H1 (cell line): Measurements from ENCODE around the gene TCF25. TPM values are rescaled to one million over a fixed set of nuclear protein-coding genes. Genes with fewer than 3 reads are reported as not detected.

Source experiments
- BACH1 ChIP-seq: IDR thresholded peaks from 2 replicates; pipeline ENCODE4 v1.6.1; 2012; ENCODE audit warnings: low read length, improper control_type of control experiment
- EZH2 ChIP-seq: fragments of 200-600 bp; sonication (generic); IDR thresholded peaks from 2 replicates; pipeline ENCODE4 v1.7.1; 2012; ENCODE audit warnings: low read depth, mild to moderate bottlenecking, moderate library complexity, low read length, inconsistent platforms; ENCODE audit not compliant: severe bottlenecking
- HDAC6 ChIP-seq: IDR thresholded peaks from one replicate; pipeline ENCODE4 v1.7.1; 2012; ENCODE audit warnings: low read depth, mild to moderate bottlenecking, inconsistent platforms, low read length, moderate library complexity
- KDM5A ChIP-seq: fragments of 200-600 bp; IDR thresholded peaks from 2 replicates; pipeline ENCODE4 v1.7.1; 2012; ENCODE audit warnings: mild to moderate bottlenecking, low read length, inconsistent platforms, mixed read lengths
- SIX5 ChIP-seq: IDR thresholded peaks from 2 replicates; pipeline ENCODE4 v1.6.1; 2011; ENCODE audit warnings: mild to moderate bottlenecking, low read depth, low read length
- TEAD4 ChIP-seq: IDR thresholded peaks from 2 replicates; pipeline ENCODE4 v1.6.1; 2012; ENCODE audit warnings: low read depth, low read length, inconsistent platforms, mixed read lengths
- YY1 ChIP-seq: IDR thresholded peaks from 2 replicates; pipeline ENCODE4 v1.6.1; 2011; ENCODE audit warnings: low read depth, mild to moderate bottlenecking, low read length
- polyA plus RNA-seq, 7 experiments: library from polyadenylated mRNA; depleted of rRNA in 3 of 7; stranded (reverse) in 5 of 7; unstranded in 2 of 7; fragments of >200 nt in 5 of 7; fragments of 200-250 nt in 2 of 7; gene quantifications; 1 replicate in 5 of 7; 2 replicates in 1 of 7; 4 replicates in 1 of 7; pipeline versions ENCODE4 v1.2.1 to v1.2.3, GENCODE V29; 2011 to 2013; ENCODE audit warnings: missing spikeins in 2 of 7, mixed read lengths in 2 of 7
- total RNA-seq: library from RNA; stranded (reverse); fragmentation: NEBNext Ultra II Directional; extraction: Animal tissue kit (Norgen Biotek cat#: 25700); gene quantifications from 2 replicates; pipeline ENCODE4 v1.2.1, GENCODE V29; 2021
- TF ChIP-seq, protein P1 (sequence below): fragments of 300-600 bp; sonication (generic); IDR thresholded peaks from 2 replicates; pipeline ENCODE4 v1.7.1; 2012; ENCODE audit warnings: low read length, moderate library complexity, mild to moderate bottlenecking, inconsistent platforms; ENCODE audit not compliant: insufficient replicate concordance

Gene TCF25
- total and polyA plus RNA-seq, 2 of the 8 experiments (the other 6 are each of a cell fraction or from before 2014, with no cell fraction given): 78.1 to 102 TPM

DNA sequence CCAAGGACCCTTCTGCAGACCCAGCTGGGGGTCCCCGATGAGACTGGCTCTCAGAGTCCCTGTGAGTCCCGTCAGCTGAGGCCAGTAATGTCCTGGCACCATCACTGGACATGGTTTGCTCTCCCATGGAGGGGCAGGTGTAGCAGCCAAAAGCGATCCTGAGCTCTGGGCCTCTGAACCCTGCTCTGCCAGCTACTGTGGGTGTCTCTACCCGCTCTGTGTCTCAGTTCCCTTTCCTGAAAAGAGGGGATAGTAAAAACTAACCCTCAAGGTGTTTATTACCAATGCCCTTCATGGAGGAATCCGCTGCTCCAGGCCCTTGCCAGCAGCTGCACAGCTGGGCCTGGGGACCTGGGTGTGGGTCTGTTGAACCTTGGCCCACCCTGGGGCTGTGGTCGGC, 58.6 kb downstream of the TCF25 start (continued):
- TF ChIP-seq, protein P1, sequence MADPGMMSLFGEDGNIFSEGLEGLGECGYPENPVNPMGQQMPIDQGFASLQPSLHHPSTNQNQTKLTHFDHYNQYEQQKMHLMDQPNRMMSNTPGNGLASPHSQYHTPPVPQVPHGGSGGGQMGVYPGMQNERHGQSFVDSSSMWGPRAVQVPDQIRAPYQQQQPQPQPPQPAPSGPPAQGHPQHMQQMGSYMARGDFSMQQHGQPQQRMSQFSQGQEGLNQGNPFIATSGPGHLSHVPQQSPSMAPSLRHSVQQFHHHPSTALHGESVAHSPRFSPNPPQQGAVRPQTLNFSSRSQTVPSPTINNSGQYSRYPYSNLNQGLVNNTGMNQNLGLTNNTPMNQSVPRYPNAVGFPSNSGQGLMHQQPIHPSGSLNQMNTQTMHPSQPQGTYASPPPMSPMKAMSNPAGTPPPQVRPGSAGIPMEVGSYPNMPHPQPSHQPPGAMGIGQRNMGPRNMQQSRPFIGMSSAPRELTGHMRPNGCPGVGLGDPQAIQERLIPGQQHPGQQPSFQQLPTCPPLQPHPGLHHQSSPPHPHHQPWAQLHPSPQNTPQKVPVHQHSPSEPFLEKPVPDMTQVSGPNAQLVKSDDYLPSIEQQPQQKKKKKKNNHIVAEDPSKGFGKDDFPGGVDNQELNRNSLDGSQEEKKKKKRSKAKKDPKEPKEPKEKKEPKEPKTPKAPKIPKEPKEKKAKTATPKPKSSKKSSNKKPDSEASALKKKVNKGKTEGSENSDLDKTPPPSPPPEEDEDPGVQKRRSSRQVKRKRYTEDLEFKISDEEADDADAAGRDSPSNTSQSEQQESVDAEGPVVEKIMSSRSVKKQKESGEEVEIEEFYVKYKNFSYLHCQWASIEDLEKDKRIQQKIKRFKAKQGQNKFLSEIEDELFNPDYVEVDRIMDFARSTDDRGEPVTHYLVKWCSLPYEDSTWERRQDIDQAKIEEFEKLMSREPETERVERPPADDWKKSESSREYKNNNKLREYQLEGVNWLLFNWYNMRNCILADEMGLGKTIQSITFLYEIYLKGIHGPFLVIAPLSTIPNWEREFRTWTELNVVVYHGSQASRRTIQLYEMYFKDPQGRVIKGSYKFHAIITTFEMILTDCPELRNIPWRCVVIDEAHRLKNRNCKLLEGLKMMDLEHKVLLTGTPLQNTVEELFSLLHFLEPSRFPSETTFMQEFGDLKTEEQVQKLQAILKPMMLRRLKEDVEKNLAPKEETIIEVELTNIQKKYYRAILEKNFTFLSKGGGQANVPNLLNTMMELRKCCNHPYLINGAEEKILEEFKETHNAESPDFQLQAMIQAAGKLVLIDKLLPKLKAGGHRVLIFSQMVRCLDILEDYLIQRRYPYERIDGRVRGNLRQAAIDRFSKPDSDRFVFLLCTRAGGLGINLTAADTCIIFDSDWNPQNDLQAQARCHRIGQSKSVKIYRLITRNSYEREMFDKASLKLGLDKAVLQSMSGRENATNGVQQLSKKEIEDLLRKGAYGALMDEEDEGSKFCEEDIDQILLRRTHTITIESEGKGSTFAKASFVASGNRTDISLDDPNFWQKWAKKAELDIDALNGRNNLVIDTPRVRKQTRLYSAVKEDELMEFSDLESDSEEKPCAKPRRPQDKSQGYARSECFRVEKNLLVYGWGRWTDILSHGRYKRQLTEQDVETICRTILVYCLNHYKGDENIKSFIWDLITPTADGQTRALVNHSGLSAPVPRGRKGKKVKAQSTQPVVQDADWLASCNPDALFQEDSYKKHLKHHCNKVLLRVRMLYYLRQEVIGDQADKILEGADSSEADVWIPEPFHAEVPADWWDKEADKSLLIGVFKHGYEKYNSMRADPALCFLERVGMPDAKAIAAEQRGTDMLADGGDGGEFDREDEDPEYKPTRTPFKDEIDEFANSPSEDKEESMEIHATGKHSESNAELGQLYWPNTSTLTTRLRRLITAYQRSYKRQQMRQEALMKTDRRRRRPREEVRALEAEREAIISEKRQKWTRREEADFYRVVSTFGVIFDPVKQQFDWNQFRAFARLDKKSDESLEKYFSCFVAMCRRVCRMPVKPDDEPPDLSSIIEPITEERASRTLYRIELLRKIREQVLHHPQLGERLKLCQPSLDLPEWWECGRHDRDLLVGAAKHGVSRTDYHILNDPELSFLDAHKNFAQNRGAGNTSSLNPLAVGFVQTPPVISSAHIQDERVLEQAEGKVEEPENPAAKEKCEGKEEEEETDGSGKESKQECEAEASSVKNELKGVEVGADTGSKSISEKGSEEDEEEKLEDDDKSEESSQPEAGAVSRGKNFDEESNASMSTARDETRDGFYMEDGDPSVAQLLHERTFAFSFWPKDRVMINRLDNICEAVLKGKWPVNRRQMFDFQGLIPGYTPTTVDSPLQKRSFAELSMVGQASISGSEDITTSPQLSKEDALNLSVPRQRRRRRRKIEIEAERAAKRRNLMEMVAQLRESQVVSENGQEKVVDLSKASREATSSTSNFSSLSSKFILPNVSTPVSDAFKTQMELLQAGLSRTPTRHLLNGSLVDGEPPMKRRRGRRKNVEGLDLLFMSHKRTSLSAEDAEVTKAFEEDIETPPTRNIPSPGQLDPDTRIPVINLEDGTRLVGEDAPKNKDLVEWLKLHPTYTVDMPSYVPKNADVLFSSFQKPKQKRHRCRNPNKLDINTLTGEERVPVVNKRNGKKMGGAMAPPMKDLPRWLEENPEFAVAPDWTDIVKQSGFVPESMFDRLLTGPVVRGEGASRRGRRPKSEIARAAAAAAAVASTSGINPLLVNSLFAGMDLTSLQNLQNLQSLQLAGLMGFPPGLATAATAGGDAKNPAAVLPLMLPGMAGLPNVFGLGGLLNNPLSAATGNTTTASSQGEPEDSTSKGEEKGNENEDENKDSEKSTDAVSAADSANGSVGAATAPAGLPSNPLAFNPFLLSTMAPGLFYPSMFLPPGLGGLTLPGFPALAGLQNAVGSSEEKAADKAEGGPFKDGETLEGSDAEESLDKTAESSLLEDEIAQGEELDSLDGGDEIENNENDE: no peak
- TF ChIP-seq EZH2: no peak
- TF ChIP-seq BACH1: no peak
- no peak for TF ChIP-seq KDM5A
- no peak for TF ChIP-seq TEAD4
- TF ChIP-seq YY1: no peak
- no peak for TF ChIP-seq SIX5
- TF ChIP-seq HDAC6: no peak
